ENCODE measurements around the gene ACSS3.
"Not testable (repeated sequence)": the region's sequence is repeated elsewhere in the genome, so short reads cannot be mapped to it uniquely, and the experiment has no call there.

Gene ACSS3

DNA sequence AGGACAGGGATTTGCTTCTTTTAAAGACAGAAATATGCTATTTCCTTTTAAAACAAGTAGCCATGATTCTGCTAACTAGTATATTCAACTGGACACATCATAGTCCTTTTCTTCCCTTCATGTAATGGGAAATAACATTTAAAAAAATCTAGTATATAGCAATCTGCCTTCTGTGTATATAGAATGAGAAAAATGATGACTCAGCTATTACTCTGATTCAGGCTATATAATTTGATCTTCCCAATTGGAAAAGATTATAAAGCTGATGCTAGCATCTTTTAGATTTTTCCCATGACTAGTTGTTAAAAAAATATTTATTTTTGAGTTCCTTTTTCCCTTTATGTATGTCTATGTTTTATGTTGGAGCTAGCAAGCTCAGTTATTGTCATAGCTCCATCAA is 86.9 kb downstream of the ACSS3 start:
- no peak overlapping the region for H3K4me3 Mint-ChIP-seq
- H3K9me3 Mint-ChIP-seq: peaks cover 3% of the 10 kb centered on the region
- no peaks in the 10 kb centered on the region for H3K27me3 Mint-ChIP-seq
- no peaks in the 10 kb centered on the region for H3K4me1 Mint-ChIP-seq
- DNase-seq (ENCODE audit: low spot score in 2 of 2): no peak
- no peak for ATAC-seq (ENCODE audit: low read depth)
- no peaks in the 10 kb centered on the region for H3K36me3 Mint-ChIP-seq
- H3K27ac Mint-ChIP-seq: no peak overlapping the region

DNA sequence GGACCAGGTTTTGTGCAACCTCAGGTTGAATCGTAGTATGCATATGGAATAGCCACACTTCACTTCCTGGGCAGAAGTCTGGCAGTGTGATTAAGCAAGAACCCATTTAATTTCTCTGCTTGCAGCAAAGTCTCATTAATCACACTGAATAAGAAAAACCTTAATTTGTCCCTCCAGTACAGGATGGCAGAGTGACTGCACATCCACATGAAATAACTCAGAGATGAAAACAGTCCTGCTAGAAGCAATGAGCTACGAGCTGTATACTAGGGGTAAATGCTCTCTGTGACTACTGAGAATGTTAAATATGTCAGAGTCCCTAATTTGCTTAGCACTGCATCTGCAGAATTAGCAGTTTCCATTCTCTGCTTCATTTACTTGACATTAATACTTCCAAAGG is 88.9 kb downstream of the ACSS3 start:
- Mint-ChIP-seq H3K4me1 (no peaks in the 10 kb centered on the region), H3K27ac (no peak overlapping the region), H3K9me3 (peaks cover 3% of the 10 kb centered on the region), H3K27me3 (no peaks in the 10 kb centered on the region), H3K4me3 (no peak overlapping the region), H3K36me3 (no peaks in the 10 kb centered on the region)
- ATAC-seq (ENCODE audit: low read depth): no peak
- no peak for DNase-seq (ENCODE audit: low spot score in 2 of 2)

GRCh38 chr12:81167694-81168093 is 89.8 kb downstream of the ACSS3 start:
- no peak for DNase-seq (ENCODE audit: low spot score in 2 of 2)
- no peak overlapping the region for H3K4me3 Mint-ChIP-seq
- no peak for ATAC-seq (ENCODE audit: low read depth)
- H3K27ac Mint-ChIP-seq: no peak overlapping the region
- H3K9me3 Mint-ChIP-seq: peaks cover 3% of the 10 kb centered on the region
- H3K4me1 Mint-ChIP-seq: no peaks in the 10 kb centered on the region
- no peaks in the 10 kb centered on the region for H3K36me3 Mint-ChIP-seq
- H3K27me3 Mint-ChIP-seq: no peaks in the 10 kb centered on the region

DNA sequence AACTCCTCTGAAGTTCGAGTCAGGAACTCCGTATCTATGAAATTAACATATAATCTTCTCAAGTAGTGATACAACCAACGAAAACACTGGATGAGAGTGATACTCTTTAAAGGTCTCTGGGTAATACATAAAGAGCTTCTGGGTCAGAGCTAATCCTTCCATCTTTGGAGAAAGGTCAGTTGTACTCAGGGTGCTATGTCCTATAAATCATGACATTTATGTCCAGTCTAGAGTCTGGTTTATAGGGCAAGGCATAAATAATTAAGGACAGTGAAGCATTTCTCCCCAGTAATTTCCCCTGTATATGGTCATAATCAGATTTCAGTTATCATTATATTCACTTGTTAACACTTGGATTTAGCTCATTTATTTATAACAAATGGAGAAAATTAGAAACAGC is 90.6 kb downstream of the ACSS3 start:
- H3K27me3 Mint-ChIP-seq: no peaks in the 10 kb centered on the region
- H3K9me3 Mint-ChIP-seq: peaks cover 3% of the 10 kb centered on the region
- H3K4me1 Mint-ChIP-seq: no peaks in the 10 kb centered on the region
- no peak overlapping the region for H3K27ac Mint-ChIP-seq
- DNase-seq (ENCODE audit: low spot score in 2 of 2) (no peak), ATAC-seq (ENCODE audit: low read depth) (no peak)
- H3K36me3 Mint-ChIP-seq: no peaks in the 10 kb centered on the region
- no peak overlapping the region for H3K4me3 Mint-ChIP-seq

GRCh38 chr12:81170072-81170471 is 92.2 kb downstream of the ACSS3 start:
- H3K4me3 Mint-ChIP-seq: no peak overlapping the region
- no peaks in the 10 kb centered on the region for H3K4me1 Mint-ChIP-seq
- ATAC-seq (ENCODE audit: low read depth) (no peak), DNase-seq (ENCODE audit: low spot score in 2 of 2) (no peak)
- H3K36me3 Mint-ChIP-seq: no peaks in the 10 kb centered on the region
- no peaks in the 10 kb centered on the region for H3K27me3 Mint-ChIP-seq
- no peak overlapping the region for H3K27ac Mint-ChIP-seq
- H3K9me3 Mint-ChIP-seq: peaks cover 3% of the 10 kb centered on the region

- Mint-ChIP-seq H3K27ac (no peak overlapping the region), H3K4me3 (no peak overlapping the region), H3K36me3 (no peaks in the 10 kb centered on the region), H3K9me3 (no peaks in the 10 kb centered on the region), H3K27me3 (no peaks in the 10 kb centered on the region), H3K4me1 (no peaks in the 10 kb centered on the region)
- ATAC-seq (ENCODE audit: low read depth): no peak
- DNase-seq (ENCODE audit: low spot score in 2 of 2): no peak
These were observed 95.0 kb downstream of the ACSS3 start for GRCh38 chr12:81172851-81173250.

GRCh38 chr12:81174664-81175063 is 96.8 kb downstream of the ACSS3 start:
- DNase-seq (ENCODE audit: low spot score in 2 of 2): no peak
- Mint-ChIP-seq H3K4me3 (no peak overlapping the region), H3K27ac (no peak overlapping the region), H3K9me3 (no peaks in the 10 kb centered on the region), H3K4me1 (no peaks in the 10 kb centered on the region), H3K27me3 (no peaks in the 10 kb centered on the region), H3K36me3 (no peaks in the 10 kb centered on the region)
- ATAC-seq (ENCODE audit: low read depth): no peak

DNA sequence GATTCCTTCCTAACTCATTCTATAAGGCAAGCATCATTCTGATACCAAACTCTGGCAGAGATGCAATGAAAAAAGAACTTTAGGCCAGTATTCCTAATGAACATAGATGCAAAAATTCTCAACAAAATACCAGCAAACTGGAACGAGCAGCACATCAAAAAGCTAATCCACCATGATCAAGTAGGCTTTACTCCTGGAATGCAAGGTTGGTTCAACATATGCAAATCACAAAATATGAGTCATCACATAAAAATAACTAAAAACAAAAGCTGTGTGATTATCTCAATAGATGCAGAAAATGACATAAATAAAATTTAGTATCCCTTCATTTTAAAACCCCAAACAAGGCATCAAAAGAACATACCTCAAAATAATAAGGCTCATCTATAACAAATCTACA is 98.9 kb downstream of the ACSS3 start:
- Mint-ChIP-seq H3K27ac (no peak overlapping the region), H3K4me1 (no peaks in the 10 kb centered on the region), H3K27me3 (no peaks in the 10 kb centered on the region), H3K4me3 (no peak overlapping the region), H3K9me3 (peaks cover 2% of the 10 kb centered on the region), H3K36me3 (no peaks in the 10 kb centered on the region)
- DNase-seq (ENCODE audit: low spot score in 2 of 2) (no peak), ATAC-seq (ENCODE audit: low read depth) (no peak)

- H3K36me3 Mint-ChIP-seq: no peaks in the 10 kb centered on the region
These were observed 103.8 kb downstream of the ACSS3 start for GRCh38 chr12:81181691-81182090.

GRCh38 chr12:81187686-81188085 is 109.8 kb downstream of the ACSS3 start:
- no peak for DNase-seq (ENCODE audit: low spot score in 2 of 2)
- H3K27me3 Mint-ChIP-seq: no peaks in the 10 kb centered on the region
- H3K36me3 Mint-ChIP-seq: no peaks in the 10 kb centered on the region
- H3K9me3 Mint-ChIP-seq: peaks cover 6% of the 10 kb centered on the region
- ATAC-seq (ENCODE audit: low read depth): no peak
- H3K4me3 Mint-ChIP-seq: no peak overlapping the region
- no peak overlapping the region for H3K27ac Mint-ChIP-seq
- H3K4me1 Mint-ChIP-seq: no peaks in the 10 kb centered on the region

More at GRCh38 chr12:81181691-81182090, 103.8 kb downstream of the ACSS3 start:
- ATAC-seq (ENCODE audit: low read depth): no peak
- no peaks in the 10 kb centered on the region for H3K4me1 Mint-ChIP-seq
- no peak overlapping the region for H3K27ac Mint-ChIP-seq
- H3K9me3 Mint-ChIP-seq: peaks cover 5% of the 10 kb centered on the region
- DNase-seq (ENCODE audit: low spot score in 2 of 2): no peak
- H3K4me3 Mint-ChIP-seq: no peak overlapping the region
- no peaks in the 10 kb centered on the region for H3K27me3 Mint-ChIP-seq

GRCh38 chr12:81196595-81196994 is 118.7 kb downstream of the ACSS3 start:
- no peaks in the 10 kb centered on the region for H3K27me3 Mint-ChIP-seq
- H3K4me3 Mint-ChIP-seq: no peak overlapping the region
- H3K4me1 Mint-ChIP-seq: no peaks in the 10 kb centered on the region
- H3K27ac Mint-ChIP-seq: no peak overlapping the region
- no peaks in the 10 kb centered on the region for H3K36me3 Mint-ChIP-seq
- no peak for DNase-seq (ENCODE audit: low spot score in 2 of 2)
- peaks cover 12% of the 10 kb centered on the region for H3K9me3 Mint-ChIP-seq
- ATAC-seq (ENCODE audit: low read depth): no peak

GRCh38 chr12:81200561-81200960 is 122.7 kb downstream of the ACSS3 start:
- H3K4me1 Mint-ChIP-seq; H3K27ac Mint-ChIP-seq; H3K36me3 Mint-ChIP-seq; H3K9me3 Mint-ChIP-seq; H3K27me3 Mint-ChIP-seq; DNase-seq (ENCODE audit: low spot score in 2 of 2); H3K4me3 Mint-ChIP-seq; ATAC-seq (ENCODE audit: low read depth): not testable (repeated sequence)

DNA sequence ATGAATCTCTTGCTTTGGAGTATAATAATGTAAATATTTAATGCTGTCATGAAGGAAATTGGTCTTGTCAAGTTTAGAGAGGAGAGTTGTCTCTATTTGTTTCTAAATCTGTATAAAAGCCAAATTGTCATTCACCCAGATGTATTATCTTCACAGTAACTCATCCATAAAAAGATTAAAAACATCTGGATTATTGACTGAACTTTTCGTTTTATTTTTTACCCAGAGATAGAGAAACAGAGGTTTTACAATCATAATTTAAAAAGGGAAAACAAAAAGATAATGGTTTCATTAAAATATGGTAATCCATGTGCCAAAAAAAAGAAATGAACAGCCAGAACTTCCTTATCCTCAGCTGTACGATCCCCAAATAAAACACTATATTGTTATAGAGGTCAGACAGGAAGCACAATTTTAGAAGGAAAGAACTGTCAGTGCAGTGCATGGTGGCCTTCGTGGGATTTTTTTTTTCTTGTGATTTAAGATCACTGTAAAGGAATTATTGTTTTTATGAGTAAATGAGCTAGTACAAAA is 125.9 kb downstream of the ACSS3 start:
- Mint-ChIP-seq H3K4me3 (no peak overlapping the region), H3K9me3 (peaks cover 3% of the 10 kb centered on the region), H3K36me3 (no peaks in the 10 kb centered on the region), H3K4me1 (no peaks in the 10 kb centered on the region), H3K27ac (no peak overlapping the region), H3K27me3 (no peaks in the 10 kb centered on the region)
- DNase-seq (ENCODE audit: low spot score in 2 of 2) (no peak), ATAC-seq (ENCODE audit: low read depth) (no peak)

DNA sequence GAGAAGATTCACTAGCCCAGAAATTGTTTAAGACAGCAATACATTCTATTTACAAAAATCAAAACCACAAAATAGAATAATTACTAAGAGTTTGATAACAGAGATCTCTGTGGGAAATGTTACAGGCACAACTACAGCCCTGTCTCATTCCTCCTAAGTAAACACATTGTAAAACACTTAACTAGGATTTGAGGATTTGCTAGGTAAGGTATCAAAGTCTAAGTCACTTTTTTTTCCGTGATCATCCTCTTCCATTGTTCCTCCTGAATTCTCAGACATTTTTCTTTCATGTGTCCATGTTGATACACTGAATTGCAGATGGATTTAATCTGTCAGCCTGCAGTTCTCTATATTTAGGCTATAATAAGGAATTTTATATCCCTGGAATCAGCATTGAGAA is 127.5 kb downstream of the ACSS3 start:
- Mint-ChIP-seq H3K4me1 (no peaks in the 10 kb centered on the region), H3K36me3 (no peaks in the 10 kb centered on the region), H3K4me3 (no peak overlapping the region), H3K9me3 (peaks cover 1% of the 10 kb centered on the region), H3K27me3 (no peaks in the 10 kb centered on the region), H3K27ac (no peak overlapping the region)
- ATAC-seq (ENCODE audit: low read depth): no peak
- no peak for DNase-seq (ENCODE audit: low spot score in 2 of 2)

DNA sequence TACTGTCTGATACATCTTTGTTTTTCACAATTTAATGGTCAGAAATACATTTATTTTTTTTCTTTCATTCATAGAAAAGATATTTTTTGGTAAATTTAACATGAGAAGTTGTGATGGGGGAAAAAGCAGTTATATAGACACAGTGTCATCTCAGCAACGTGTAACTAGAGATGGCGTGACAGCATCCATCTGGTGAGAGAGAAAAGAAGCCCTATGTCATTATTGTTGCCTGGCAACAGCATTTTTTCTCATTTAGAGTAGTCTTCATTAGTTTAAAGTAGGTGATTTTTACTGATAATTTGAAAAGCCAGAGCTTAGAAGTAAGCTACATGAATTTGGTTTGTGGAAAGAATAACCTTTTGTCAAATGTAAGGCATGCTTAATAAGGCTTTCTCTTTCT is 128.6 kb downstream of the ACSS3 start:
- H3K36me3 Mint-ChIP-seq: no peaks in the 10 kb centered on the region
- no peaks in the 10 kb centered on the region for H3K4me1 Mint-ChIP-seq
- no peak for ATAC-seq (ENCODE audit: low read depth)
- peaks cover 1% of the 10 kb centered on the region for H3K9me3 Mint-ChIP-seq
- no peaks in the 10 kb centered on the region for H3K27me3 Mint-ChIP-seq
- DNase-seq (ENCODE audit: low spot score in 2 of 2): no peak
- H3K4me3 Mint-ChIP-seq: no peak overlapping the region
- no peak overlapping the region for H3K27ac Mint-ChIP-seq
